Measurements from ENCODE around the gene TNS4.

Gene TNS4

GRCh38 chr17:40539711-40540411, 38.4 kb upstream of the TNS4 start:
- no peak overlapping the region for H3K27ac ChIP-seq
- no peaks in the 10 kb centered on the region for H3K79me2 ChIP-seq (ENCODE audit: insufficient read depth, low read depth)
- no peaks in the 10 kb centered on the region; the same call in 1 of the 2 replicates for H3K27me3 ChIP-seq (ENCODE audit: insufficient read depth, low read depth)
- H3K36me3 ChIP-seq (ENCODE audit: insufficient read depth) = no peaks in the 10 kb centered on the region
- H4K20me1 ChIP-seq (ENCODE audit: insufficient read depth) = no peaks in the 10 kb centered on the region
- no peak overlapping the region for H2AFZ ChIP-seq (ENCODE audit: low read depth)
- no peak overlapping the region for H3K4me3 ChIP-seq (IDR thresholded peaks at IDR 0.05; ENCODE audit: insufficient read depth, low read depth, low read length)
- H3K9ac ChIP-seq = no peak overlapping the region
- peaks cover 11% of the 10 kb centered on the region for H3K4me1 ChIP-seq (ENCODE audit: low read depth, poor library complexity, severe bottlenecking)
- no peak for TF ChIP-seq CTCF (conservative IDR thresholded peaks at IDR 0.05; ENCODE audit: low read depth, low read length)
- no peak overlapping the region for H3K4me2 ChIP-seq

- H3K4me2 ChIP-seq = no peak overlapping the region
- H2AFZ ChIP-seq (ENCODE audit: low read depth) = no peak overlapping the region
- no peak for TF ChIP-seq CTCF (conservative IDR thresholded peaks at IDR 0.05; ENCODE audit: low read depth, low read length)
- H3K4me1 ChIP-seq (ENCODE audit: low read depth, poor library complexity, severe bottlenecking) = peaks cover 12% of the 10 kb centered on the region
- H3K9ac ChIP-seq = no peak overlapping the region
- no peak overlapping the region for H3K27ac ChIP-seq
- H3K36me3 ChIP-seq (ENCODE audit: insufficient read depth) = no peaks in the 10 kb centered on the region
- H3K27me3 ChIP-seq (ENCODE audit: insufficient read depth, low read depth) = no peaks in the 10 kb centered on the region; the same call in 1 of the 2 replicates
- H3K4me3 ChIP-seq (IDR thresholded peaks at IDR 0.05; ENCODE audit: insufficient read depth, low read depth, low read length) = no peak overlapping the region
- no peaks in the 10 kb centered on the region for H4K20me1 ChIP-seq (ENCODE audit: insufficient read depth)
- no peaks in the 10 kb centered on the region for H3K79me2 ChIP-seq (ENCODE audit: insufficient read depth, low read depth)
These were observed 37.7 kb upstream of the TNS4 start for GRCh38 chr17:40538936-40539705.

- no peaks in the 10 kb centered on the region for H4K20me1 ChIP-seq (ENCODE audit: insufficient read depth)
- no peaks in the 10 kb centered on the region for H3K36me3 ChIP-seq (ENCODE audit: insufficient read depth)
- H3K79me2 ChIP-seq (ENCODE audit: insufficient read depth, low read depth) = no peaks in the 10 kb centered on the region
- H2AFZ ChIP-seq (ENCODE audit: low read depth) = no peak overlapping the region
- TF ChIP-seq CTCF (conservative IDR thresholded peaks at IDR 0.05; ENCODE audit: low read depth, low read length) = no peak
- H3K27ac ChIP-seq = no peak overlapping the region
- no peaks in the 10 kb centered on the region; the same call in 1 of the 2 replicates for H3K27me3 ChIP-seq (ENCODE audit: insufficient read depth, low read depth)
- H3K4me2 ChIP-seq = no peak overlapping the region
- no peak overlapping the region for H3K4me3 ChIP-seq (IDR thresholded peaks at IDR 0.05; ENCODE audit: insufficient read depth, low read depth, low read length)
- peaks cover 21% of the 10 kb centered on the region for H3K4me1 ChIP-seq (ENCODE audit: low read depth, poor library complexity, severe bottlenecking)
- H3K9ac ChIP-seq = no peak overlapping the region
These were observed 36.9 kb upstream of the TNS4 start for GRCh38 chr17:40538019-40538935.
